Inflammatory macrophage treated with lipopolysaccharide for 4 hours (primary cell): ENCODE results near the gene ZNF814.
"Not testable (repeated sequence)": the region's sequence is repeated elsewhere in the genome, so short reads cannot be mapped to it uniquely, and the experiment has no call there.

Experiments
- DNase-seq: peaks from one replicate; pipeline ENCODE4 v3.0.0-alpha.2; 2020

Gene ZNF814

DNA sequence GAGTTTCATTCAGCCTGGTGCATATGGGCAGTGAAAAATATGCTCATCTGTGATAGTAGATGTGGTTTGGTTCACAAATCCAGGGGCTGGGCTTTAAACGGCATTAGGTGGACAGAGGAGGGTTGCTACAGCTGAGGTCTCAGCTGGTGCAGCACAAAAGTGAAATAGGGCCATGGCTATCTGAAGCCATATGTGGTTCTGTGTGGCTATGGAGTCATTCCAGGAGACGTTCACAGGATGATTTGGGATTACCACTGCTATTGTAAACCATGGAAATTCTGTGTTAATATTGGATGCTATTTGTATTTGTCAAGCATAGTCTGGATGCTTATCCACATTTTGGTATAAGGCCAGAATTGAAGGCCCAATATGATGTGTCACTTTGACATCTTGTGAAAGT lies 34.7 kb downstream of the ZNF814 start:
- DNase-seq: not testable (repeated sequence)

GRCh38 chr19:57851812-57852603 lies 36.8 kb downstream of the ZNF814 start:
- DNase-seq: not testable (repeated sequence)

DNA sequence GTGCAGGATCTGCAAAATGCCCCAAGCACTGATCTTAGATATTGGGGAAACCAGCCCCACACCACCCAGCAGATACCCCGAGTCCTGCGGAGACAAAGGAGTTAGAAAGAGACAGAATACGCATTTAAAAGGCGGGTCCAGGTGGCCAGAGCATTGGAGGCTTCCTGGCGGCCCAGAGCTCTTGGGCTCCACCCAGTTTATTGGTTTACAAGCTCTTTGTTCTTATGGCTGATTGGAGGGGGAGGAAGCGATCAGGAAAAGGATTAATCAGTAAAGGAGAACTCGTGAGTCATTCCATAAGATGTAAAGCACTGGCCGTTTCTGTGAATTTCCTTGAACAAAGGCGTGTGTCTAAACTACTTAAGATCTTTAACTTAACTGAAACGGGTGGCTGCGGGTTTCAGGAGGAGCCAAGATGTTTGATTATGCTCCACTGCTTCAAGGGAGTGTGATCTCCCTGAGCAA lies 38.3 kb downstream of the ZNF814 start:
- no peak for DNase-seq

DNA sequence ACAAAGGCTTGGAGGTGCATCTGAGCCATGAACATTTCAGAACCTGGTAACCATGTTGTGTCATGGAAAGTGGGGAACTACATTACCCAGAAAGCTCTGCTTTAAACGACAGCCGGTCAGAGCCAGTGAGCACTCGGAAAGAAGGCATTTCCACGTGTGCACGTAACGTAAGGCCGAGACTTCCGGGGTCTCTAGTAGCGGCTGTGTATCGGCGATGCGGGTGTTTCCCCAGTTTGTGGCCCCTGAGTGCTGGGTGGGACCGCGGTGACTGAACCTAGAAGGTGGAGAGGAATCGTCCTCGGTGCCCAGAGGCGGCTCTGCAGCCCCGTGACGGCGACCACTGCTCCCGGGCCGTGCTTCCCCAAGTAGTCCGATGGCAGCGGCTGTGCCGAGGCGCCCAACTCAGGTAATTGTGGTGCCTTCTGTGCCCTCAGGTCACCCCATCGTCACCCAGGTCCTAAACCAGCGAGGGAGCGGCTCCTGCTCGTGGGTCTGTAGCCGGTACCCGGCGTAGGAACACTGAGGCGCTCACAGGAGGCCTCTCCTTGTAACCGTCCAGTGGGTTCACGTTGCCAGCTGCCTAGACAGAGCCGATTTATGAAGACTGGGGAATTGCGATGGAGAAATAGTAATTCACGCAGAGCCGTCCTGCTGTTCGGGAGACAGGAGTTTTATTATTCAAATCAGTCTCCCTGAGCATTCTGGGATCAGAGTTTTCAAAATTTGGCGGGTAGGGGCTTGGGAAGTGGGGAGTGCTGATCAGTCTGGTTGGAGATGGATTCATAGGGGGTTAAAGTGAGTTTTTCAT lies 39.0 kb downstream of the ZNF814 start, which contains the start of gene ZNF587:
Gene ZNF587 (plus strand): TSS at position 194 of the 808 bp plus-strand sequence. CDS start 180 bp downstream, at position 374.
- peak; percentile 87 for DNase-seq

GRCh38 chr19:57849162-57849665 lies 39.6 kb downstream of the ZNF814 start:
- not testable (repeated sequence) for DNase-seq

DNA sequence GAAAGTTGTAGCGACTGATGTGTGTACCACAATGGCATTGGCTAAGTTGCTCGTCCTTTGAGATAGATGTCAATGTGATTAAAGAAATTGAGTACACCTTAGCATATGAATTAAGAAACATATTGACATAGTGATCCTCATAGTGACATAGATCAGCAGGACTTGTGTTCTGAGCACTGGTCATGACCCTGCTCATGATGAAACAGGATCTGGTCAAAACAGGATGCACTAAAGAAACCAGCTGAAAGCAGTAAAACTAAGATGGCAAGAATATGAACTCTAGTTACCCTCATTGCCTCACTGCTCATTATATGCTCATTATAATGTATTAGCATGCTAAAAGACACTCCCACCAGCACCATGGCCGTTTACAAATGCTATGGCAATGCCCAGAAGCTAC lies 41.7 kb downstream of the ZNF814 start:
- peak; percentile 16 for DNase-seq

DNA sequence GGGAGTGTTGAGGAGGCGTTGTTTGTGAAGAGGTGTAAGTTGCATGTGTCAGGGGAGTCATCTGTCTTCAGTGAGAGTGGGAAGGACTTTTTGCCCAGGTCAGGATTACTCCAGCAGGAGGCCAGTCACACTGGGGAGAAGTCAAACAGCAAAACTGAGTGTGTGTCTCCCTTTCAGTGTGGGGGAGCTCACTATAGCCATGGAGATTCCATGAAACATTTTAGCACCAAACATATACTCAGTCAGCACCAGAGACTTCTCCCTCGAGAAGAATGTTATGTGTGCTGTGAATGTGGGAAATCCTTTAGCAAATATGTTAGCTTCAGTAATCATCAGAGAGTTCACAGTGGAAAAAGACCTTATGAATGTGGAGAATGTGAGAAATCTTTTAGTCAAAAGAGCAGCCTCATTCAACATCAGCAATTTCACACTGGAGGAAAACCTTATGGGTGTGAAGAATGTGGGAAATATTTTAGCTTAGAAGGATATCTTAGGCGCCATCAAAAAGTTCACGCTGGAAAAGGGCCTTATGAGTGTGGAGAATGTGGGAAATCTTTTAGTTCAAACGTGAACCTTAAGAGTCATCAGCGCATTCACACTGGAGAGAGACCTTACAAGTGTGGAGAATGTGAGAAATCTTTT lies 47.6 kb downstream of the ZNF814 start:
- DNase-seq: no peak

GRCh38 chr19:57838622-57839191 lies 50.1 kb downstream of the ZNF814 start:
- not testable (repeated sequence) for DNase-seq

- not testable (repeated sequence) for DNase-seq
Observed at GRCh38 chr19:57836991-57837390, 51.8 kb downstream of the ZNF814 start.

DNA sequence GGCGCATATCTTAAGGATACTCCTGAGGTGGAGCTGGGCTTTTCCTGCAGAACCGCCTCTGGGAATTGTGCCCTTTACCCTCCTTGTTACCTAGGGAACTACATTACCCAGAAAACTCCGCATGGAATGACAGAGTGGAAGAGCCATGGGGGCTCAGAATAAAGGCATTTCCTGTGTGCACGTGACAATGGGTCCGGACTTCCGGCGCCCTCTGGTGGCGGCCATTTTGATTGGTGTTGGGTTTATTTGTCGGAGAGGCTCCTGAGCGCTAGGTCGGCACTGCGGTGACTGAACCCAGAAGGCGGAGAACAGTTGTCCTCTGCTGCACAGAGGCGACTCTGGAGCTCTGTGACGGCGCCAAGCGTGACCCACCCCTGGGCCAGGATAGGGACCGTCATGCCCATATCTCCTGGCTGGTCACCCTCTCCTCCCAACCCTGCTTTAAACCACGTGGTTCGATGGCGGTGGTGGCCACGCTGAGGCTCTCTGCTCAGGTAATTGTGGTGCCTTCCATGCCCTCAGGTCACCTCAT lies 58.7 kb downstream of the ZNF814 start, which contains the start of gene ZNF587B:
Gene ZNF587B (plus strand): TSS at position 229 of the 532 bp plus-strand sequence. CDS start 230 bp downstream, at position 459.
- DNase-seq: no peak

GRCh38 chr19:57829316-57829715 lies 59.5 kb downstream of the ZNF814 start:
- DNase-seq: no peak

GRCh38 chr19:57825511-57825910 lies 63.3 kb downstream of the ZNF814 start:
- DNase-seq: no peak

DNA sequence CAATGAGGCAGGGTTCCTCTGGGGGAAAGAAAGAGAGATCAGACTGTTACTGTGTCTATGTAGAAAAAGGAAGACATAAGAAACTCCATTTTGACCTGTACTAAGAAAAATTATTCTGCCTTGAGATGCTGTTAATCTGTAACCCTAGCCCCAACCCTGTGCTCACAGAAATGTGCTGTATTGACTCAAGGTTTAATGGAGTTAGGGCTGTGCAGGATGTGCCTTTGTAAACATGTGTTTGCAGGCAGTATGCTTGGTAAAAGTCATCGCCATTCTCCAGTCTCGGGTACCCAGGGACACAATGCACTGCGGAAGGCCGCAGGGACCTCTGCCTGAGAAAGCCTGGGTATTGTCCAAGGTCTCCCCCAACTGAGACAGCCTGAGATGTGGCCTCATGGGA lies 65.2 kb downstream of the ZNF814 start:
- DNase-seq: not testable (repeated sequence)

GRCh38 chr19:57823155-57823554 lies 65.7 kb downstream of the ZNF814 start:
- DNase-seq: not testable (repeated sequence)

GRCh38 chr19:57821501-57821900 lies 67.3 kb downstream of the ZNF814 start:
- not testable (repeated sequence) for DNase-seq

GRCh38 chr19:57821095-57821494 lies 67.7 kb downstream of the ZNF814 start:
- not testable (repeated sequence) for DNase-seq

DNA sequence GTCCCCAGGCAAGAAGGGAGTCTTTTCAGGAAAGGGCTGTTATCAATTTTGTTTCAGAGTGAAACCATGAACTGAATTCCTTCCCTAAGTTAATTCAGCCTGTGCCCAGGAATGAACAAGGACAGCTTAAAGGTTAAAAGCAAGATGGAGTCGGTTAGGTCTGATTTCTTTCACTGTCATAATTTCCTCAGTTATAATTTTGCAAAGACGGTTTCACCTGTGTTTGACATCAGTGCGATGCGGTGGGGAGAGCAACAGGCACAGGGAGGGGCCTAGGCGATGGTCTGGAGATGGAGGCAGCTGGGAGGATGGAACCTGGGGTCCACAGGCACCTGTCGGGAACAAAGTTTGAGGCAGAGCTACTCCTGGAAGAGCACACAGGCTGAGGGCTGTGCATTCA lies 68.2 kb downstream of the ZNF814 start:
- no peak for DNase-seq

DNA sequence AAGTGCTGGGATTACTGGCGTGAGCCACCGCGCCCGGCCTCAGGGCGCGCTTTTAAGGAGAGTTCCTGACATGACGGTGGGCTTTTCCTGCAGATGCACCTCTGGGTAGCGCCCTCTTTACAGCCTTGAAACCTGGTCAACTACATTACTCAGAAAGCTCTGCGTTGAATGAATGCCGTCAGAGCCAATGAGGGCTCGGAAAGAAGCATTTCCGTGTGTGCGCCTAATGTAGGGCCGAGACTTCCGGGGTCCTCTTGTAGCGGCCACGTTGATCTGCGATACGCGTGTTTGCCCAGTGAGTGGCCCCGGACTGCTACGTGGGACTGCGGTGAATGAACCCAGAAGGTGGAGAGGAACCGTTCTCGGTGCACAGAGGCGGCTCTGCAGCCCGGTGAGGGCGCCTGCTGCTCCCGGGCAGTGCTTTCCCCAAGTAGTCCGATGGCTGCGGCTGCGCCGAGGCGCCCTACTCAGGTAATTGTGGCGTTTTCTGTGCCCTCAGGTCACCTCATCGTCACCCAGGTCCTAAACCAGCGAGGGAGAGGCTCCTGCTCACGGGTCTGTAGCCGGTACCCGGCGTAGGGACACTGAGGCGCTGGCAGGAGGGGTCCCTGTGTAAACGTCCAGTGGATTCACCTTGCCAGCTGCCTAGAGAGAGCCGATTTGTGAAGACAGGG lies 69.2 kb downstream of the ZNF814 start:
- peak; percentile 88 for DNase-seq

- no peak for DNase-seq
Observed at GRCh38 chr19:57818378-57818777, 70.5 kb downstream of the ZNF814 start.

GRCh38 chr19:57817976-57818375 lies 70.9 kb downstream of the ZNF814 start:
- no peak for DNase-seq

GRCh38 chr19:57816652-57817051 lies 72.2 kb downstream of the ZNF814 start:
- peak; percentile 38 for DNase-seq
